Skin of body (tissue), 2 donors: Measurements from ENCODE around the gene PPP1R12B. TPM values are rescaled to one million over a fixed set of nuclear protein-coding genes. Genes with fewer than 3 reads are reported as not detected.

ENCODE experiments used
- DNase-seq: peaks from one replicate; lab custom pipeline; 2025; lab: John Stamatoyannopoulos, UW
- total RNA-seq: library from RNA; depleted of rRNA; stranded (reverse); fragments of >200 nt; gene quantifications from one replicate; pipeline ENCODE4 v1.2.3, GENCODE V29; 2014

The PPP1R12B gene
- total RNA-seq = 43.0 TPM

GRCh38 chr1:202348509-202349205 lies at the start of gene PPP1R12B:
Gene PPP1R12B (plus strand): TSS chr1:202348699. CDS start chr1:202348852, 153 bp downstream.
- peak; percentile 98 for DNase-seq

- DNase-seq = no peak
These were observed 46.3 kb upstream of the PPP1R12B start for GRCh38 chr1:202302166-202302565.

- DNase-seq = no peak
These were observed 44.1 kb upstream of the PPP1R12B start for GRCh38 chr1:202304375-202304774.

- no peak for DNase-seq
These were observed 43.3 kb upstream of the PPP1R12B start for GRCh38 chr1:202305168-202305567.

GRCh38 chr1:202306535-202307345 lies 41.8 kb upstream of the PPP1R12B start:
- DNase-seq = no peak

- no peak for DNase-seq
These were observed 38.3 kb upstream of the PPP1R12B start for GRCh38 chr1:202310071-202310725.

- DNase-seq = no peak
These were observed 37.8 kb upstream of the PPP1R12B start for GRCh38 chr1:202310746-202311145.

- no peak for DNase-seq
These were observed 36.4 kb upstream of the PPP1R12B start for GRCh38 chr1:202311875-202312635.

- peak; percentile 55 for DNase-seq
These were observed 32.8 kb upstream of the PPP1R12B start for GRCh38 chr1:202315576-202316168.

GRCh38 chr1:202316186-202316585 lies 32.3 kb upstream of the PPP1R12B start:
- DNase-seq = no peak

- no peak for DNase-seq
These were observed 30.3 kb upstream of the PPP1R12B start for GRCh38 chr1:202317941-202318925.

- no peak for DNase-seq
These were observed 29.0 kb upstream of the PPP1R12B start for GRCh38 chr1:202319381-202320080.

- DNase-seq = no peak
These were observed 28.5 kb upstream of the PPP1R12B start for GRCh38 chr1:202320081-202320405.

GRCh38 chr1:202323731-202324130 lies 24.8 kb upstream of the PPP1R12B start:
- DNase-seq = no peak

- DNase-seq = no peak
These were observed 23.9 kb upstream of the PPP1R12B start for GRCh38 chr1:202324646-202325045.

- no peak for DNase-seq
These were observed 18.6 kb upstream of the PPP1R12B start for GRCh38 chr1:202329891-202330290.

GRCh38 chr1:202333861-202334260 lies 14.6 kb upstream of the PPP1R12B start:
- DNase-seq = no peak

- DNase-seq = no peak
These were observed 4.7 kb upstream of the PPP1R12B start for GRCh38 chr1:202343652-202344349.
